ENCODE data around the gene SHISA6.

SHISA6 gene

GRCh38 chr17:11467639-11468038 lies 226.6 kb downstream of the SHISA6 start:
- in situ Hi-C loops (cut with MboI; ENCODE audit: low sequenced_read_pairs, unreplicated experiment): no loop called here
- DNase-seq (ENCODE audit: low spot score): no peak
- TF ChIP-seq, protein P1, sequence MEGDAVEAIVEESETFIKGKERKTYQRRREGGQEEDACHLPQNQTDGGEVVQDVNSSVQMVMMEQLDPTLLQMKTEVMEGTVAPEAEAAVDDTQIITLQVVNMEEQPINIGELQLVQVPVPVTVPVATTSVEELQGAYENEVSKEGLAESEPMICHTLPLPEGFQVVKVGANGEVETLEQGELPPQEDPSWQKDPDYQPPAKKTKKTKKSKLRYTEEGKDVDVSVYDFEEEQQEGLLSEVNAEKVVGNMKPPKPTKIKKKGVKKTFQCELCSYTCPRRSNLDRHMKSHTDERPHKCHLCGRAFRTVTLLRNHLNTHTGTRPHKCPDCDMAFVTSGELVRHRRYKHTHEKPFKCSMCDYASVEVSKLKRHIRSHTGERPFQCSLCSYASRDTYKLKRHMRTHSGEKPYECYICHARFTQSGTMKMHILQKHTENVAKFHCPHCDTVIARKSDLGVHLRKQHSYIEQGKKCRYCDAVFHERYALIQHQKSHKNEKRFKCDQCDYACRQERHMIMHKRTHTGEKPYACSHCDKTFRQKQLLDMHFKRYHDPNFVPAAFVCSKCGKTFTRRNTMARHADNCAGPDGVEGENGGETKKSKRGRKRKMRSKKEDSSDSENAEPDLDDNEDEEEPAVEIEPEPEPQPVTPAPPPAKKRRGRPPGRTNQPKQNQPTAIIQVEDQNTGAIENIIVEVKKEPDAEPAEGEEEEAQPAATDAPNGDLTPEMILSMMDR (IDR thresholded peaks at IDR 0.05; ENCODE audit: borderline replicate concordance, control extremely low read depth, extremely low read depth, insufficient read depth, missing control alignments): no peak

DNA sequence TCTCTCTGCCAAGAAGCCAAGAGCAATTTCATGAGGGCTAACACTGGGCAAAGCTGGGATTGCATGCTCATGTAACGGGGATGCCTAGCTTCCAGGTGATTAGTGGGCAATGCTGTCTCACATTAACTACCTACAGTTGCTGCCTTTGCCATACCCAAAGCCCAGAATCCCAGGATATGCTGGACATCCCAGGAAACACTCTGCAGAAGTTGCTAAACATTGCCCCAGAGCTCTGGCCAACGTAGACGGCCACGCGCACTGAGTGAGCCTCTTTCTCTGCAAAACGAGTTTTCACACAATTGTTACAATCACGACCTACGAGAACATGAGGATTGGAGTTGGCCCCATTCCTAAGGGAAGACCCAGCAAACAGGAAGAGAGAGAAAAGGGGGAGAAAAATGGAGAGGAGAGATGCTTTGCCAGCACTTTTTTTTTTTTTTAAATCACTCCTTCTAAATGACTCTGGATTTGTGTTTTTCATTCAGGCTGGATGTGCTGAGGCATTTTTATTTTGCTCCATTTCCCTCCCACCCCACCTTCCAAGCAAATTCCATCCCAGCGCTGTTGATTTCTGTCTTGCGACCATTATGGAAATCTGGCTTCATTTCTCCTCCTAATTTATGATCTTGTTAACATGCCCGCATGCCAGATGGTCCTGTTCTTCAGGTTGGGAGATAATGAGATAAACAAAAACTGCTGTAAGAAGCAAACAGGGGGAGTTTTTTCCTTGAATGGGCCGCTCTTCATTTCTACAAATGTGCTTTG lies 244.5 kb downstream of the SHISA6 start:
- no peak for DNase-seq (ENCODE audit: low spot score)
- in situ Hi-C loops (cut with MboI; ENCODE audit: low sequenced_read_pairs, unreplicated experiment): no loop called here
- TF ChIP-seq, protein P1 (IDR thresholded peaks at IDR 0.05; ENCODE audit: borderline replicate concordance, control extremely low read depth, extremely low read depth, insufficient read depth, missing control alignments): no peak

DNA sequence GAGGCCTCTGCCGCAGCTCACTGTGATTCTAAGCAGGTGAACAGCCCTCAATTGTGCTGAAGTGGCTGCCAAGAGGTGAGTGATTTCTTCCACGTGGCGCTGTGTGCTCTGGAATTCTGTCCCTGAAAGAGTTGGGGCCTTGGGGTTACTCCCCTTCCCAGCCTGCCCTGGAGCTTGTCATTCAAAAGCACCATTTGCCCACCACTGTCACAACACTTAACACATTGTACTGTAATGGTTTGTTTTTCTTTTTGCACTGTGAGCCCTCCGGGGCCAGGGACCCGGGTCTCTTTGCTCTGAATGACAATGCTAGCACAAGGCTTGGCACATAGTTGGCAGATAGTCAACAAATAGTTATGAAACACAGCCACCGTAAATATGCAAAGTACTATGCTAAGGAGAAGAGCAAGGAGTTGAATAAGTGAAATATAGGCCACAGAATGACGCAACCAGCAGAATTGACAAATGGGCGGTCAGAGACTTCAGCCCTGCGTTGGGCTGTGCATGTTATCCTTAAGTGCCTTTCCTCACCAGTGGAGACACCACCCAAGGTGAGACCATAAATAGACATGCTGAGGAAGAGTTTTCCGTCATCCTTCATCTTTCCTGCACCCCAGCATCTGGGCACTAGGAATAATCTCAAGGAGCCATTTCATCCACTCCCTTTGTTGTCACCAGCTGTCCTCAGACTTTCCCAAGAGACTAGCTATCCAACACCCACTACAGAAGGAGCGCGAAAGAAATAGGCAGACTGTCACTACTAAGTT lies 245.3 kb downstream of the SHISA6 start:
- in situ Hi-C loops (cut with MboI; ENCODE audit: low sequenced_read_pairs, unreplicated experiment): no loop called here
- TF ChIP-seq, protein P1 (IDR thresholded peaks at IDR 0.05; ENCODE audit: borderline replicate concordance, control extremely low read depth, extremely low read depth, insufficient read depth, missing control alignments): no peak
- DNase-seq (ENCODE audit: low spot score): no peak

DNA sequence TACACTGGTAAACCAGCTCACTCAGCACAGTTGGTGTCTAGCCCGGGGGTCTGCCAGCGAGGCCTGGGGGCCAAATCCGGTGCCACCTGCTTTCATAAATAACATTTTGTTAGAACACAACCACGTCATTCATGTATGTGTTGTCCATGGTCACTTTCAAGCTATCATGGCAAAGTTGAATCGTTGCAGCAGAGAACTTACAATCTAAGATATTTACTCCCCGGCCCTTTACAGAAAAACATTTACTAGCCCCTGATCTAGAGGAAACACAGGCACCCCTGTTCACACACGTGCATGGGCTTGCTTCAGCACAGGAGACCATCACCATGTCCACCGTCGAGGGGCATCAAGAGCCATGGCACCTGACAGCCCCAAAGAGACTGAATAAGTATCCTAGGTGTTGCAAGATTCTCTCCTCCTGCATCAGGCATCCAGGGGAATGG lies 245.9 kb downstream of the SHISA6 start:
- in situ Hi-C loops (cut with MboI; ENCODE audit: low sequenced_read_pairs, unreplicated experiment): no loop called here
- DNase-seq (ENCODE audit: low spot score): no peak
- TF ChIP-seq, protein P1 (IDR thresholded peaks at IDR 0.05; ENCODE audit: borderline replicate concordance, control extremely low read depth, extremely low read depth, insufficient read depth, missing control alignments): no peak

DNA sequence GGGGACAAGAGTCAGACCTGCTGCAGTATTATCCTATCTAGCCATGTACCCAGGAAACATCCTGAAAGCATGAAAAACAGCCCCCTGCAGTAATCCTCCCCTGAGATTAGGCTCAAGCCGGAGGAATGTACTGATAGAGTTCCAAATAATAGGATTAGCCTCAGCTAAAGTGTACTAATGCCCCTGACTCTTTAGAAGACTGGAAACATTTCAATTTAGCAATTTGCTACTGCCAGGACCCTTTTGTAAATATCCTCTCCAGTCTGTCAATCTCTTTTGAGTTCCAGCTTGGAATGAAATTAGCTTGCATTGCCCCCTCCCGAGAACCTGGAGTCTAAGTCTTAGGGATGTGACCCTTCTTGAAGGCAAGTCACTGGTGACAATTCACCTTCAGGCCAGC lies 246.5 kb downstream of the SHISA6 start:
- in situ Hi-C loops (cut with MboI; ENCODE audit: low sequenced_read_pairs, unreplicated experiment): no loop called here
- TF ChIP-seq, protein P1 (IDR thresholded peaks at IDR 0.05; ENCODE audit: borderline replicate concordance, control extremely low read depth, extremely low read depth, insufficient read depth, missing control alignments): no peak
- no peak for DNase-seq (ENCODE audit: low spot score)

GRCh38 chr17:11488407-11488806 lies 247.4 kb downstream of the SHISA6 start:
- TF ChIP-seq, protein P1 (IDR thresholded peaks at IDR 0.05; ENCODE audit: borderline replicate concordance, control extremely low read depth, extremely low read depth, insufficient read depth, missing control alignments): no peak
- no peak for DNase-seq (ENCODE audit: low spot score)
- in situ Hi-C loops (cut with MboI; ENCODE audit: low sequenced_read_pairs, unreplicated experiment): no loop called here

Measured in GM13976 (cell line).